ENCODE measurements around the gene LINGO4. TPM values are rescaled to one million over a fixed set of nuclear protein-coding genes. Genes with fewer than 3 reads are reported as not detected.
A peak's percentile ranks its signal among the peaks of the same experiment; 100 is the strongest.

LINGO4 gene
- total RNA-seq, 1 donor from 2014 or later = under 0.01 TPM

DNA sequence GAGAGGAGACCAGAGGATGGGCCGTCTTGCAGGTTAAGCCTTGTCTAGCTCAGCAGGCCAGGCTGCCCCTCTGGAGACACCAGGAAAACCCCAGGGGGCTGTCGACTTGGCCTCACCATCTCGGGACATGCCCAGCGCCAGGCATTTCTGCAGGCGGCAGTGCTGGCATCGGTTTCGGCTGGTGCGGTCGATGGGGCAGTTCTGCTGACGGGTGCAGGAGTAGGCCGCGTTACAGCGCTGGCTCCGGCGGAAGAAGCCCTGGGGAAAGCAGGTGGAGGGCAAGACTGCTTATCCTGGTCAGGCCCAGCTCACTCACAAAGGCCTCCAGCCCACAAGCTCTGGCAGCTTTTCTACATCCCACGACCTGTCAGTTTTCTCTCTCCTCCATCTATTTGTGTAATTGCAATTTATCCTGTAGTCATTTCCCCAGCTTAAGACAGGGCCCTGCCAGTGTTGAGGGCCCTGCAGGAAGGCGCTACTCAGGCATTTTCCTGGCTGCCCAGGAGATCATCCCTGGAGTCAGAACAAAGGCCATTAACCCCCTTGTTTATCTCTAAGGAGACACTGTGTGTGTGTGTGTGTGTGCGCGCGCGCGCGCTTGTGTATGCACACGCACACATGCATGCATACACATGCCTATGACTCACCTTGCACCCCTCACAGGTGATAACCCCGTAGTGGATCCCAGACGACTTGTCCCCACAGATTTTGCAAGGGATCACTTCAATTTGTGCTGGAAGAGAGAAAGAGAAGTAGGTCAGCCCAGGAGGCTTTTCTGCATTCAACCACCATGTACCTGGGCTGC is 11.5 kb upstream of the LINGO4 start:
- Histone ChIP-seq H3K9me3 (ENCODE audit: control insufficient read depth in 3 of 3, low read length in 3 of 3) (no peaks in the 10 kb centered on the region), H3K4me3 (ENCODE audit: low read length in 3 of 3) (no peak overlapping the region), H3K27ac (ENCODE audit: low read depth, low read length) (no peak overlapping the region), H3K36me3 (ENCODE audit: control insufficient read depth in 3 of 3, insufficient read depth in 3 of 3, low read length in 3 of 3) (peaks cover 38 to 50% (median 45%) of the 10 kb centered on the region in 3 donors), H3K9ac (ENCODE audit: low read depth in 1 of 3, low read length in 3 of 3) (no peak overlapping the region), H3K4me1 (ENCODE audit: control insufficient read depth in 3 of 3, insufficient read depth in 3 of 3, low read length in 3 of 3) (peaks cover 12 to 23% (median 23%) of the 10 kb centered on the region in 3 donors), H3K27me3 (ENCODE audit: control insufficient read depth in 3 of 3, insufficient read depth in 3 of 3, low read length in 3 of 3) (peaks cover 0 to 5% (median 0%) of the 10 kb centered on the region in 3 donors)

DNA sequence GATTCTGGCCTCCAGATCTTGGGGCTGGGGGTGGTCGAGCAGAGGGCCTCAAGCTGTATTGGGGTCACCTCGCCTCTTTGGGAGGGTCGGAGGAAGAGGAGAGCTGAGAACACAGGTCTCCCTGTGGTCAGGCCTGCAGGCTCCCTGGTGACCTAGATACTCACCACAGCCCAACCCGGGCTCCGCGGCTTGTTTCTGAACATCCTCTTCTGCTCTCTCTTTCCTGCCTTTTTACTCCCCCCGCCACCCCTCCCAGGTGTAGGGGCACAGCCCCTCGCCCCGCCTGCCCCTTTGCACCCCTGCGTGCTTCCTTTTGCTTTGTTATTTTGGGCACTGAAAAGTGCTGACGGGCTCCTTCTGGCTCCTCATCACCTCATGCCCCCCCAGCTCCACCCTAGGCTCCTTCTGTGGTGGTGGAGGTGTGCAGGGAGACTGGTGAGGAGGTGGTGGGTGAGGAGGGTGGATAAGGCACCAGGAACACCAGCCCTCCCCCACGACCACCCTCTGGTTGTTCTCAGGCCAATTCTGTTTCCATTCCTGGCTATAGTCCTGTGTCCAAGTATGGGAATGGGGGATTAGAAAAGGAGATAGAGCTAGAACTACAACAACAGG is 10.6 kb upstream of the LINGO4 start:
- Histone ChIP-seq H3K27ac (ENCODE audit: low read depth, low read length) (no peak overlapping the region), H3K9me3 (ENCODE audit: control insufficient read depth in 3 of 3, low read length in 3 of 3) (no peaks in the 10 kb centered on the region), H3K4me1 (ENCODE audit: control insufficient read depth in 3 of 3, insufficient read depth in 3 of 3, low read length in 3 of 3) (peaks cover 11 to 25% (median 15%) of the 10 kb centered on the region in 3 donors), H3K36me3 (ENCODE audit: control insufficient read depth in 3 of 3, insufficient read depth in 3 of 3, low read length in 3 of 3) (peaks cover 46 to 59% (median 52%) of the 10 kb centered on the region in 3 donors), H3K27me3 (ENCODE audit: control insufficient read depth in 3 of 3, insufficient read depth in 3 of 3, low read length in 3 of 3) (peaks cover 0 to 5% (median 0%) of the 10 kb centered on the region in 3 donors), H3K9ac (ENCODE audit: low read depth in 1 of 3, low read length in 3 of 3) (no peak overlapping the region), H3K4me3 (ENCODE audit: low read length in 3 of 3) (no peak overlapping the region)

DNA sequence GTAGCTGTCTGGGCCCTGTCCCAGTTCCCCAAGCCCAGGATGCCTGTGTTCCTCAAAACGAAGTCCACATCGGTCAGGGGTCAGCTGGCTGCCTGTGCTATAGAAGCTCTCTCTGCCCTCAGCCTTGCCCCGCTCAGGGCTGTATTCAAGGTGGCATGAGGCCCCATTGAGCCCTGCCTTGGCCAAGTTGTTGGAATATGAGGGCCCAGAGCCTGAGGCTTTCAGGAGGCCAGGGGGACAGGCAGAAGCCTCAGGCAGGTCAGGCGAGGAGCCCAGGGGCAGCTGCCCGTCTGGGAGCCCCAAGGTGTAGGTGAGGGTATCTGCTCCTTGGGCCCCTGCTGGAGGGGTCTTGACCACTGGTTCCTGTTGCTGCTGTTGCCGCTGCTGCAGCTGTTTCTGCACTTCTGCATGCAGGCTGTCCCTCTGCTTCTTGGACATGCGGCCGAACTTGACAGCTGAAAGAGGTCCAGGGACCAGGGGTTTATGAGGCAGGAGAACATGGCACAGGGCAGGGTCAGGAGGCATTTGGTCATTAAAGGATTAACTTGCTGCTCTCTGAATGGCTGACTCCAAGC is 9.8 kb upstream of the LINGO4 start:
- Histone ChIP-seq H3K36me3 (ENCODE audit: control insufficient read depth in 3 of 3, insufficient read depth in 3 of 3, low read length in 3 of 3) (peaks cover 48 to 60% (median 55%) of the 10 kb centered on the region in 3 donors), H3K27me3 (ENCODE audit: control insufficient read depth in 3 of 3, insufficient read depth in 3 of 3, low read length in 3 of 3) (peaks cover 0 to 5% (median 0%) of the 10 kb centered on the region in 3 donors), H3K9me3 (ENCODE audit: control insufficient read depth in 3 of 3, low read length in 3 of 3) (no peaks in the 10 kb centered on the region), H3K4me1 (ENCODE audit: control insufficient read depth in 3 of 3, insufficient read depth in 3 of 3, low read length in 3 of 3) (peaks cover 4 to 17% (median 7%) of the 10 kb centered on the region in 3 donors), H3K4me3 (ENCODE audit: low read length in 3 of 3) (no peak overlapping the region), H3K9ac (ENCODE audit: low read depth in 1 of 3, low read length in 3 of 3) (peak overlapping the region in 1 of 3 donors; percentile 16), H3K27ac (ENCODE audit: low read depth, low read length) (no peak overlapping the region)

- Histone ChIP-seq H3K4me3 (ENCODE audit: low read length in 3 of 3) (no peak overlapping the region), H3K27ac (ENCODE audit: low read depth, low read length) (no peak overlapping the region), H3K36me3 (ENCODE audit: control insufficient read depth in 3 of 3, insufficient read depth in 3 of 3, low read length in 3 of 3) (peaks cover 48 to 58% (median 55%) of the 10 kb centered on the region in 3 donors), H3K9me3 (ENCODE audit: control insufficient read depth in 3 of 3, low read length in 3 of 3) (no peaks in the 10 kb centered on the region), H3K27me3 (ENCODE audit: control insufficient read depth in 3 of 3, insufficient read depth in 3 of 3, low read length in 3 of 3) (peaks cover 0 to 5% (median 0%) of the 10 kb centered on the region in 3 donors), H3K9ac (ENCODE audit: low read depth in 1 of 3, low read length in 3 of 3) (no peak overlapping the region), H3K4me1 (ENCODE audit: control insufficient read depth in 3 of 3, insufficient read depth in 3 of 3, low read length in 3 of 3) (peaks cover 0 to 11% (median 2%) of the 10 kb centered on the region in 3 donors)
Observed at GRCh38 chr1:151814426-151814825, 9.2 kb upstream of the LINGO4 start.

DNA sequence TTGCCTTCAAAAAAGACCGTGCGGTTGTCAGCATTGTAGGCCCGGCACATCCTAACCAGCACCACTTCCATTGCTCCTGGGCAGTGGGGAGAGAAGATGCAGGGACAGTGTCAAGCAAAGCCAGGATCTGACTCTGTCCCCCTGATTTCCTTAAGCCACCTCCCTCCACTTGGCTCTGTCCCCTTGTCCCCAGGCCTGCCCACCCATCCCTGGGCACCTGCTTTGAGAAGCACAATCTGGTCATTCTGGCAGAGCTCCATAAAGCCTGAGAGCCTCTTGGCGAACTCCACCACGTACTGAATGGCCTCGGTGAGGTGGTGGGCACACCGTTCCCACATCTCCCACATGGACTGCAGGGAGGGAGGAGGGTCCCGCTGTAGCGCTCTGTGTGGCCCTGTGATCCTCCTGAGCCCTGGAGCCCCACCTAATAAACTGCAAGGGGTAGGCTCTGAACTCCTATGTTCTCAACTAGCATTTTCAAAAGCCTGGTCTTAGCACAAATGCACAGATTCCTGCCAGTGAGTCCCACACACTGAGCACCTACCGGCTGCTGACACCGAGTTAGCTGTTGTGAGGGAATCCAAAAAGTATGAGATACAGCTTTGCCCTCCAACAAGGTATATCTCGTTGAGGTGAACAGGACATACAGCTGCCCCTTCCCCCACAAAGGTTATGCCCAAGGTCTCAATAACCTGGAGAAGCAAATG is 8.2 kb upstream of the LINGO4 start:
- H3K4me3 ChIP-seq (ENCODE audit: low read length in 3 of 3) = no peak overlapping the region
- peaks cover 52 to 62% (median 59%) of the 10 kb centered on the region in 3 donors for H3K36me3 ChIP-seq (ENCODE audit: control insufficient read depth in 3 of 3, insufficient read depth in 3 of 3, low read length in 3 of 3)
- peaks cover 0 to 5% (median 0%) of the 10 kb centered on the region in 3 donors for H3K27me3 ChIP-seq (ENCODE audit: control insufficient read depth in 3 of 3, insufficient read depth in 3 of 3, low read length in 3 of 3)
- H3K4me1 ChIP-seq (ENCODE audit: control insufficient read depth in 3 of 3, insufficient read depth in 3 of 3, low read length in 3 of 3) = peaks cover 0 to 9% (median 0%) of the 10 kb centered on the region in 3 donors
- H3K9me3 ChIP-seq (ENCODE audit: control insufficient read depth in 3 of 3, low read length in 3 of 3) = no peaks in the 10 kb centered on the region
- H3K9ac ChIP-seq (ENCODE audit: low read depth in 1 of 3, low read length in 3 of 3) = peak overlapping the region in 1 of 3 donors; percentile 25
- no peak overlapping the region for H3K27ac ChIP-seq (ENCODE audit: low read depth, low read length)

GRCh38 chr1:151811181-151811580 is 6.0 kb upstream of the LINGO4 start:
- Histone ChIP-seq H3K9ac (ENCODE audit: low read depth in 1 of 3, low read length in 3 of 3) (no peak overlapping the region), H3K27me3 (ENCODE audit: control insufficient read depth in 3 of 3, insufficient read depth in 3 of 3, low read length in 3 of 3) (peaks cover 0 to 5% (median 0%) of the 10 kb centered on the region in 3 donors), H3K9me3 (ENCODE audit: control insufficient read depth in 3 of 3, low read length in 3 of 3) (no peaks in the 10 kb centered on the region), H3K4me3 (ENCODE audit: low read length in 3 of 3) (no peak overlapping the region), H3K36me3 (ENCODE audit: control insufficient read depth in 3 of 3, insufficient read depth in 3 of 3, low read length in 3 of 3) (peaks cover 55 to 63% (median 56%) of the 10 kb centered on the region in 3 donors), H3K27ac (ENCODE audit: low read depth, low read length) (no peak overlapping the region), H3K4me1 (ENCODE audit: control insufficient read depth in 3 of 3, insufficient read depth in 3 of 3, low read length in 3 of 3) (peaks cover 0 to 13% (median 0%) of the 10 kb centered on the region in 3 donors)

- Histone ChIP-seq H3K9me3 (ENCODE audit: control insufficient read depth in 3 of 3, low read length in 3 of 3) (no peaks in the 10 kb centered on the region), H3K36me3 (ENCODE audit: control insufficient read depth in 3 of 3, insufficient read depth in 3 of 3, low read length in 3 of 3) (peaks cover 48 to 53% (median 50%) of the 10 kb centered on the region in 3 donors), H3K27me3 (ENCODE audit: control insufficient read depth in 3 of 3, insufficient read depth in 3 of 3, low read length in 3 of 3) (peaks cover 0 to 5% (median 0%) of the 10 kb centered on the region in 3 donors), H3K4me1 (ENCODE audit: control insufficient read depth in 3 of 3, insufficient read depth in 3 of 3, low read length in 3 of 3) (peaks cover 0 to 13% (median 0%) of the 10 kb centered on the region in 3 donors), H3K9ac (ENCODE audit: low read depth in 1 of 3, low read length in 3 of 3) (no peak overlapping the region), H3K4me3 (ENCODE audit: low read length in 3 of 3) (no peak overlapping the region), H3K27ac (ENCODE audit: low read depth, low read length) (no peak overlapping the region)
Observed at GRCh38 chr1:151809985-151810556, 4.9 kb upstream of the LINGO4 start.

DNA sequence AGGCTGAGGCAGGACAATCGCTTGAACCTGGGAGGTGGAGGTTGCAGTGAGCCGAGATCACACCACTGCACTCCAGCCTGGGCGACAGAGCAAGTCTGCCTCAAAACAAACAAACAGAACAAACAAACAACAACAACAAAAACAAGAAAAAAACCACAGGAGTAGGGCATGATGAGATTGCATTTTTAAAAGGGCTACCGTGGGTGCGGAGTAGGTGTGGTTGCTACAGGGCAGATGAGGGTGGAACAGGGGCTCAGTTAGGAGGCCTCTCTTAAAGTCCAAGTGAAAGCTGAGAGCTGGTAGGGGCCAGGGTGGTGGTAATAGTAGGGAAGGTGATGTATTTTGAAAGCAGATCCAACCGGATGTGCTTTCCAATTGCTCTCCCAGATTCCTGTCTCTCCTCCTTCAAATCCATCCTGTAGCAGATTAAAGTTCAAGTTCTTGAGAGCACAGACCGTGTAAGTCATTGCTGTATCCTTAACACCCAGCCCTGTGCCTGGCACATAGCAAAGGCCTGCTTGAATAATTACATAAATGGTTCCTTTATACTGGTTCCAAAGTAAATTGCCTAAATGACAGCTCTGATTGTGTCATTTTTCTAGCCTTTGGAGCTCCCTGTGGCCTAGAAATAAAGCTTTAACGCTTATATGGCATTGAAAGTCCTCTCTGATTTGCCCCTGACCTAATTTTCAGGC is 4.2 kb upstream of the LINGO4 start:
- H3K4me1 ChIP-seq (ENCODE audit: control insufficient read depth in 3 of 3, insufficient read depth in 3 of 3, low read length in 3 of 3) = peaks cover 0 to 13% (median 0%) of the 10 kb centered on the region in 3 donors
- no peaks in the 10 kb centered on the region for H3K27me3 ChIP-seq (ENCODE audit: control insufficient read depth in 3 of 3, insufficient read depth in 3 of 3, low read length in 3 of 3)
- H3K27ac ChIP-seq (ENCODE audit: low read depth, low read length) = no peak overlapping the region
- no peaks in the 10 kb centered on the region for H3K9me3 ChIP-seq (ENCODE audit: control insufficient read depth in 3 of 3, low read length in 3 of 3)
- no peak overlapping the region for H3K4me3 ChIP-seq (ENCODE audit: low read length in 3 of 3)
- H3K9ac ChIP-seq (ENCODE audit: low read depth in 1 of 3, low read length in 3 of 3) = no peak overlapping the region
- H3K36me3 ChIP-seq (ENCODE audit: control insufficient read depth in 3 of 3, insufficient read depth in 3 of 3, low read length in 3 of 3) = peaks cover 42 to 47% (median 44%) of the 10 kb centered on the region in 3 donors

- Histone ChIP-seq H3K27ac (ENCODE audit: low read depth, low read length) (no peak overlapping the region), H3K36me3 (ENCODE audit: control insufficient read depth in 3 of 3, insufficient read depth in 3 of 3, low read length in 3 of 3) (peaks cover 28 to 34% (median 30%) of the 10 kb centered on the region in 3 donors), H3K4me1 (ENCODE audit: control insufficient read depth in 3 of 3, insufficient read depth in 3 of 3, low read length in 3 of 3) (peaks cover 0 to 22% (median 9%) of the 10 kb centered on the region in 3 donors)
Observed at GRCh38 chr1:151807766-151808165, 2.5 kb upstream of the LINGO4 start.

More at GRCh38 chr1:151807766-151808165, 2.5 kb upstream of the LINGO4 start:
- no peak overlapping the region for H3K9ac ChIP-seq (ENCODE audit: low read depth in 1 of 3, low read length in 3 of 3)
- H3K9me3 ChIP-seq (ENCODE audit: control insufficient read depth in 3 of 3, low read length in 3 of 3) = no peaks in the 10 kb centered on the region
- no peaks in the 10 kb centered on the region for H3K27me3 ChIP-seq (ENCODE audit: control insufficient read depth in 3 of 3, insufficient read depth in 3 of 3, low read length in 3 of 3)
- no peak overlapping the region for H3K4me3 ChIP-seq (ENCODE audit: low read length in 3 of 3)

Data from skeletal muscle tissue (tissue), 4 donors.